ENCODE measurements around the gene EFNA5.

DNA sequence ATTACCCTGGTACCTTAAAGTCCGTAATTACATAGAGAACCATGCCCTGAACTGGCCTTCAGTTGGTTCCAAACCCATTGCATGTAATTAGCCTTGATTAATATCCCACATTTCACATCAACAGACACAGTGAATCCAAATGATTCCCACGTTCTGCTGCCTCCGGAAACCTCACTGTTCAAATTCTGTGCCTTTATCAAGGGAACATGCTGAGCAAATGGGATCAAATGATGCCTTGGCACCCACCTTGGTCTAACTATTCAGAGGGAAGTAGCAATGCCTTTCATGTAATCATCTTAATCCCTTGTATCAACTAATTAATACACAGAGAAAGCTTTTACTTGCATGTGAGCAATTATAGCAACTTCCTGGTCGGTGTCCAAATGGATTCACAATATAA, 100.6 kb downstream of the EFNA5 start:
- TF ChIP-seq, protein P1, sequence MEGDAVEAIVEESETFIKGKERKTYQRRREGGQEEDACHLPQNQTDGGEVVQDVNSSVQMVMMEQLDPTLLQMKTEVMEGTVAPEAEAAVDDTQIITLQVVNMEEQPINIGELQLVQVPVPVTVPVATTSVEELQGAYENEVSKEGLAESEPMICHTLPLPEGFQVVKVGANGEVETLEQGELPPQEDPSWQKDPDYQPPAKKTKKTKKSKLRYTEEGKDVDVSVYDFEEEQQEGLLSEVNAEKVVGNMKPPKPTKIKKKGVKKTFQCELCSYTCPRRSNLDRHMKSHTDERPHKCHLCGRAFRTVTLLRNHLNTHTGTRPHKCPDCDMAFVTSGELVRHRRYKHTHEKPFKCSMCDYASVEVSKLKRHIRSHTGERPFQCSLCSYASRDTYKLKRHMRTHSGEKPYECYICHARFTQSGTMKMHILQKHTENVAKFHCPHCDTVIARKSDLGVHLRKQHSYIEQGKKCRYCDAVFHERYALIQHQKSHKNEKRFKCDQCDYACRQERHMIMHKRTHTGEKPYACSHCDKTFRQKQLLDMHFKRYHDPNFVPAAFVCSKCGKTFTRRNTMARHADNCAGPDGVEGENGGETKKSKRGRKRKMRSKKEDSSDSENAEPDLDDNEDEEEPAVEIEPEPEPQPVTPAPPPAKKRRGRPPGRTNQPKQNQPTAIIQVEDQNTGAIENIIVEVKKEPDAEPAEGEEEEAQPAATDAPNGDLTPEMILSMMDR (IDR thresholded peaks at IDR 0.05) = no peak
- TF ChIP-seq POLR2A (IDR thresholded peaks at IDR 0.05) = no peak

Measured in vagina (tissue), 2 donors.